Ishikawa (cell line): ENCODE measurements around the gene ABAT.

Experiments
- CEBPB ChIP-seq: IDR thresholded peaks from 2 replicates; pipeline ENCODE4 v1.6.1; 2012
- FOXM1 ChIP-seq: IDR thresholded peaks from 2 replicates; pipeline ENCODE4 v1.6.1; 2012; ENCODE audit warnings: low read depth, borderline replicate concordance
- NFIC ChIP-seq: IDR thresholded peaks from 2 replicates; pipeline ENCODE4 v1.6.1; 2012
- RAD21 ChIP-seq: IDR thresholded peaks from 2 replicates; pipeline ENCODE4 v1.6.1; 2012; ENCODE audit warnings: low read depth
- REST ChIP-seq: IDR thresholded peaks from 2 replicates; pipeline ENCODE4 v1.6.1; 2012; ENCODE audit warnings: low read depth, mild to moderate bottlenecking
- TAF1 ChIP-seq: IDR thresholded peaks from 2 replicates; pipeline ENCODE4 v1.6.1; 2012; ENCODE audit warnings: low read depth, mild to moderate bottlenecking
- YY1 ChIP-seq: IDR thresholded peaks from 2 replicates; pipeline ENCODE4 v1.6.1; 2012; ENCODE audit warnings: low read depth
- ZBTB7A ChIP-seq: IDR thresholded peaks from 2 replicates; pipeline ENCODE4 v1.6.1; 2012; ENCODE audit warnings: low read depth
- TF ChIP-seq, protein P1 (sequence below): IDR thresholded peaks from 2 replicates; pipeline ENCODE4 v1.6.1; 2012

GRCh38 chr16:8831871-8832716 is 157.7 kb downstream of the ABAT start:
- TF ChIP-seq, protein P1, sequence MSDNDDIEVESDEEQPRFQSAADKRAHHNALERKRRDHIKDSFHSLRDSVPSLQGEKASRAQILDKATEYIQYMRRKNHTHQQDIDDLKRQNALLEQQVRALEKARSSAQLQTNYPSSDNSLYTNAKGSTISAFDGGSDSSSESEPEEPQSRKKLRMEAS: no peak
- TF ChIP-seq FOXM1 (no peak), YY1 (no peak), CEBPB (no peak), REST (no peak), NFIC (no peak), RAD21 (no peak), ZBTB7A (no peak), TAF1 (no peak)
